GM06990 (cell line): ENCODE data around the gene BHLHA15.
A peak's percentile ranks its signal among the peaks of the same experiment; 100 is the strongest.

Experiments
- DNase-seq: peaks from one replicate; pipeline ENCODE4 v3.0.0-alpha.2; 2011; ENCODE audit not compliant: insufficient read length; ENCODE audit errors: extremely low read depth
- H3K27me3 ChIP-seq: replicated peaks from 2 replicates; pipeline ENCODE4 v1.6.0; 2011; ENCODE audit warnings: low read length; ENCODE audit not compliant: control insufficient read depth, insufficient read depth
- H3K36me3 ChIP-seq: 2 replicates; pipeline ENCODE4 v1.5.1; 2011; ENCODE audit warnings: low read length; ENCODE audit not compliant: control insufficient read depth, insufficient read depth
- H3K4me3 ChIP-seq: replicated peaks from 2 replicates; pipeline ENCODE4 v1.5.1; 2011; ENCODE audit warnings: low read depth, mild to moderate bottlenecking, control low read depth, low read length
- TF ChIP-seq, protein P1 (sequence below): IDR thresholded peaks from 2 replicates; pipeline ENCODE4 v1.5.1; 2011; ENCODE audit warnings: low read length, control low read depth, mild to moderate bottlenecking, inconsistent platforms; ENCODE audit not compliant: insufficient read depth, poor library complexity, severe bottlenecking

BHLHA15 gene

DNA sequence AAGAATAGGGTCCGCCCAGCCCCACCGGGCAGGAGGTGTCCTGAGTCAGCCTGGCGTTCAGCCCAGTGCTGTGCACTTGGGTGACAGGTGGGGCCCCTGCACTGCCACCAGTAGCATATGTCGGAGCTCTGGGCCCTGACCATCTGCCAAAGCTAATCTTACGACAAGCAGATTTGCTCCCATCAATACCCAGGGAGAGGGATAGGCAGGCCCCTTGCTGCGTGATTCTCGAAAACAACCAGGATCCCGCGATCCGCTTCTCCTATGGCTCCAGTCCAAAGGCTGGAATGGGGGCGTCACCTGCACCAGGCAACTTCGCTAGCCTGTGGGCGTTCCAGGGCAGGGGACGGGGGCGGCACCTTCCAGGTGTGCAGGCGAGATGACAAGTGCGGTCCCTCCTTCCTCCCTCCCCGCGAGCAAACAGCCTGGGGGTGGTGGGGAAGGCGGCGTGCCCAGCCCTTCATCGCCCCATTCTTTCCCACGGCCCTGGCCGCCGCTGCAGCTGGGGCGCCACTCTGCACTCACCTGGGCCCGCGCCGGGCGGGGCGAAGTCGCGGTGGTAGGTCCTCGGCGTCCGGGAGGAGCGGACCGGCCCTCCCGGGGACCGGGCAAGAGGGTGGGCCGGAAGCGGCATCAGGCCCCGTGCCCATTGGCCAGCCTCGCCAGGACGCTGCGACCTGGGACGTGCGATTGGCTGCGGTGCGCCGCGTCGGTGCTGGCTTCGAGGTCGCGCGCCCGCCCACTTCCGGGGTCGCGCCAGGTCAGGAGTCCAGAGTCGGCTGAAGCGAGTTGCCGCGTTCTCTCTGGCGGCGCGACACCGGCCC is 40.6 kb downstream of the BHLHA15 start, which contains the start of gene TECPR1:
Gene TECPR1 (minus strand): TSS at position 632 of the 824 bp plus-strand sequence. CDS start 6,086 bp downstream, outside the sequence.
- H3K27me3 ChIP-seq, result no peaks in the 10 kb centered on the region
- H3K4me3 ChIP-seq, result peak within 1 kb of the TSS; percentile 79
- TF ChIP-seq, protein P1, sequence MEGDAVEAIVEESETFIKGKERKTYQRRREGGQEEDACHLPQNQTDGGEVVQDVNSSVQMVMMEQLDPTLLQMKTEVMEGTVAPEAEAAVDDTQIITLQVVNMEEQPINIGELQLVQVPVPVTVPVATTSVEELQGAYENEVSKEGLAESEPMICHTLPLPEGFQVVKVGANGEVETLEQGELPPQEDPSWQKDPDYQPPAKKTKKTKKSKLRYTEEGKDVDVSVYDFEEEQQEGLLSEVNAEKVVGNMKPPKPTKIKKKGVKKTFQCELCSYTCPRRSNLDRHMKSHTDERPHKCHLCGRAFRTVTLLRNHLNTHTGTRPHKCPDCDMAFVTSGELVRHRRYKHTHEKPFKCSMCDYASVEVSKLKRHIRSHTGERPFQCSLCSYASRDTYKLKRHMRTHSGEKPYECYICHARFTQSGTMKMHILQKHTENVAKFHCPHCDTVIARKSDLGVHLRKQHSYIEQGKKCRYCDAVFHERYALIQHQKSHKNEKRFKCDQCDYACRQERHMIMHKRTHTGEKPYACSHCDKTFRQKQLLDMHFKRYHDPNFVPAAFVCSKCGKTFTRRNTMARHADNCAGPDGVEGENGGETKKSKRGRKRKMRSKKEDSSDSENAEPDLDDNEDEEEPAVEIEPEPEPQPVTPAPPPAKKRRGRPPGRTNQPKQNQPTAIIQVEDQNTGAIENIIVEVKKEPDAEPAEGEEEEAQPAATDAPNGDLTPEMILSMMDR, result no peak
- DNase-seq, result peak; percentile 94
- H3K36me3 ChIP-seq, result no peaks in the 10 kb centered on the region; the same call in 1 of the 2 replicates

DNA sequence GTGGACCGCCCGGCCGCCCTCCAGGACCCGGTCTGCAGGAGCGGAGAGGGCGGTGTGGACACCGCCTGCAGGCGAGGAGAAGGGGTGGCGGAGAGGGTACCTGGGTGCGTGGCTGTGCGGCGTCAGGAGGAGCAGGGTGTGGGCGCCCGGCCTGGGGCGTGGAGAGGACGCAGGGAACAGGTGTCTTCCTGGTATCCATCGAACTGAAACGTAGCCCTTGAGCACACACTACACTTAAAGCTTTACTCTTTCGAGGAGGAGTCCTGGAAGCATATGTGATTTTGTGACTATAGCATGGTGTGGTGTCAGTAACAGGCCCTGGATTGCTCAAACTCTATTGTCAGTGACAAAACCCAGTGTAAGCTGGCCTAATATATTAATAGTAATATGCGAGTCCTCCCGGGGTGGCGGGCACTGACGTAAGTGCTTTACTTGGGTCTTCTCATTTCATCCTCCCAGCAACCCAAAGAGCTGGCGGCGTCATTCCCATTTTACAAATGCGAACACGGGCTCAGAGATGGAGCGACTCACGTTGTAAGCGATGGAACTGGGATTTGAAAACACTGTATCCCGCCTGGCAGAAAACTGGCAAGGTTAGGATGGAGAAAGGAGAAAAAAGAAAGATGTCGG is 41.3 kb downstream of the BHLHA15 start:
- peaks cover 1% of the 10 kb centered on the region; the same call in 1 of the 2 replicates for H3K36me3 ChIP-seq
- H3K4me3 ChIP-seq, result peak overlapping the region; percentile 79
- H3K27me3 ChIP-seq, result no peaks in the 10 kb centered on the region
- TF ChIP-seq, protein P1, result no peak
- DNase-seq, result no peak

DNA sequence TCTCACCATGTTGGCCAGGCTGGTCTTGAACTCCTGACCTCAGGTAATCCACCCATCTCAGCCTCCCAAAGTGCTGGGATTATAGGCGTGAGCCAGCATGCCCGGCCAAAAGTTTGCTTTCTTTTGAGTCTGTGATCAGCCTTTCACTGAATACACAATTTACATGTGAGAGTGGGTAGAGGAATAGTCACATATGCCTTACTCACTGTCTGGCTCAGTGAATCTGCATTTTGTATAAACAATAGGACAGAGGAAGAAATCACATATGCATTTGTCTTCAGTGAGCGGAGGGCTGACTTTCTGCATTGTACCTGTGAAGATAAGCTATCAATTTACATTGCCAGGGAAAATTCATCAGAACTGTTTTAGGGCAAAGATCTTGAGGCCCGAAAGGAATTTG is 43.3 kb downstream of the BHLHA15 start:
- Histone ChIP-seq H3K4me3 (no peak overlapping the region), H3K36me3 (peaks cover 1% of the 10 kb centered on the region), H3K27me3 (no peaks in the 10 kb centered on the region)
- no peak for DNase-seq
- TF ChIP-seq, protein P1, result no peak

DNA sequence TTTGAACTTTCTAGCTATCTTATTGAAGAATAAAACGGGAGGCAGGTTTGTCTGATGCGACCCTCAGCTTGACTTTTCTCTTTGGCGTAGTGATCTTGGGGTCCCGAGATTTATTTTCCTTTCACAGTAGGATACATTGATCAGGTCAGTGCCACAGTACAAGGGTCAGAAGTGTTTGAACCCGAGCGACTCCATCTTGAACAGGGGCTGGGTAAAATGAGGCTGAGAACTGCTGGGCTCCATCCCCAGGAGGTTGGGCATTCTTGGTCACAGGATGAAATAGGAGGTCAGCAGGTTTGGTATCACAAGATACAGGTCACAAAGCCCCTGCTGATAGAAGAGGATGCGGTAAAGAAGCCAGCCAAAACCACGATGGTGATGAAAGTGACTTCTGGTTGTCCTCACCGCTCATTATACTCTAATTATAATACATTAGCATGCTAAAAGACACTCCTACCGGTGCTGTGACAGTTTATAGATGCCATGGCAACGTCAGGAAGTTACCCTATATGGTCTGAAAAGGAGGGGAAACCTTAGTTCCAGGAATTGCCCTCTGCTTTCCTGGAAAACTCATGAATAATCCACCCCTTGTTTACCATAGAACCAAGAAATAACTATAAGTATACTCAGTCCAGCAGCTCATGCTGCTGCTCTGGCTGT is 43.8 kb downstream of the BHLHA15 start:
- peaks cover 2% of the 10 kb centered on the region for H3K36me3 ChIP-seq
- no peak for DNase-seq
- TF ChIP-seq, protein P1, result no peak
- H3K4me3 ChIP-seq, result no peak overlapping the region
- H3K27me3 ChIP-seq, result no peaks in the 10 kb centered on the region

DNA sequence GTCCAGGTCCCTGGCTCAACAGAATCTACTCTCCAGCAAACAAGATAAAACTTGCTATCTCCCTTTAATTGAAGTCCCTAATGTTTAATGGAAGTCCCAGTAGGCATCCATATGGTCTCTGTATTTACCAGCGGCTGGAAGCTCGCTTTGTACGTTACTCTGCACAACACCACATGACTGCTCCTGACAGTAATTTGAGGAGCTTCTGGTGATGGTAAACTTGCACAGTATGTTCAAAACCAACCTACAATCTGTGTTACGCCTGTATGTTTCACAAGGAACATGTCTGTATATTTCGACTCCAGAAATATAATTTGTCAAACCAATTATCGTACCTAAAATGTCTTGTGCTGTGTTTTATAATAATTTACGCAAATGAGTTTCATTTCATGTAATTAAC is 45.2 kb downstream of the BHLHA15 start:
- DNase-seq, result no peak
- TF ChIP-seq, protein P1, result no peak
- Histone ChIP-seq H3K36me3 (peaks cover 2% of the 10 kb centered on the region), H3K4me3 (no peak overlapping the region), H3K27me3 (no peaks in the 10 kb centered on the region)
